ENCODE results near the gene PLA2G15. TPM values are rescaled to one million over a fixed set of nuclear protein-coding genes. Genes with fewer than 3 reads are reported as not detected.

PLA2G15 gene
- polyA plus RNA-seq, 4 donors: 5.4 to 19.8 (median 6.5) TPM

DNA sequence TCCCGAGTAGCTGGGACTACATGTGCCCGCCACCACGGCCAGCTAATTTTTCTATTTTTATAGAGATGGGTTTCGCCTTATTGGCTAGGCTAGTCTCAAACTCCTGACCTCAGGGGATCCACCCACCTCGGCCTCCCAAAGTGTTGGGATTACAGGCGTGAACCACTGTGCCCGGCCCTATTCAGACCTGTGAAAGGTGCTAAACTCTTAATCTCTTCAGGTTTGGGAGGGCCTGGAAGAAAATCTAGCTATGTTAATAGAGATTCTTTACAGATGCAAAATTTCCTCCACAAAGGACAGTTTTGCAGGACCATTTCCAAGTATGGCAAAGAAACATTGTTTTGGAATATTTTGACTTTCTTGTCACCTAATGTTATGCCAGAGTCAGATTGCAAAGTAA is 3.1 kb upstream of the PLA2G15 start:
- no peak overlapping the region for H3K27ac ChIP-seq (ENCODE audit: low read depth in 1 of 3, low read length in 2 of 3)
- H3K27me3 ChIP-seq (ENCODE audit: control insufficient read depth in 3 of 3, insufficient read depth in 3 of 3, low read length in 3 of 3): peaks cover 0 to 1% (median 0%) of the 10 kb centered on the region in 3 donors
- H3K36me3 ChIP-seq (ENCODE audit: control insufficient read depth in 3 of 3, insufficient read depth in 2 of 3, low read depth in 1 of 3, low read length in 3 of 3): peaks cover 0 to 1% (median 0%) of the 10 kb centered on the region in 3 donors
- H3K4me1 ChIP-seq (ENCODE audit: control insufficient read depth in 3 of 3, insufficient read depth in 2 of 3, low read depth in 1 of 3, low read length in 2 of 3): peaks cover 2 to 31% (median 9%) of the 10 kb centered on the region in 3 donors
- DNase-seq (no peak), FAIRE-seq (no peak)
- H3K9me3 ChIP-seq (ENCODE audit: control insufficient read depth in 2 of 2, insufficient read depth in 1 of 2, low read depth in 1 of 2, low read length in 1 of 2): no peaks in the 10 kb centered on the region
- H3K4me3 ChIP-seq (ENCODE audit: low read depth in 1 of 3, low read length in 3 of 3): no peak overlapping the region
- WGBS, 3 donors: 88 to 94% (median 92%) methylated on average over 7 of the region's 7 CpGs

DNA sequence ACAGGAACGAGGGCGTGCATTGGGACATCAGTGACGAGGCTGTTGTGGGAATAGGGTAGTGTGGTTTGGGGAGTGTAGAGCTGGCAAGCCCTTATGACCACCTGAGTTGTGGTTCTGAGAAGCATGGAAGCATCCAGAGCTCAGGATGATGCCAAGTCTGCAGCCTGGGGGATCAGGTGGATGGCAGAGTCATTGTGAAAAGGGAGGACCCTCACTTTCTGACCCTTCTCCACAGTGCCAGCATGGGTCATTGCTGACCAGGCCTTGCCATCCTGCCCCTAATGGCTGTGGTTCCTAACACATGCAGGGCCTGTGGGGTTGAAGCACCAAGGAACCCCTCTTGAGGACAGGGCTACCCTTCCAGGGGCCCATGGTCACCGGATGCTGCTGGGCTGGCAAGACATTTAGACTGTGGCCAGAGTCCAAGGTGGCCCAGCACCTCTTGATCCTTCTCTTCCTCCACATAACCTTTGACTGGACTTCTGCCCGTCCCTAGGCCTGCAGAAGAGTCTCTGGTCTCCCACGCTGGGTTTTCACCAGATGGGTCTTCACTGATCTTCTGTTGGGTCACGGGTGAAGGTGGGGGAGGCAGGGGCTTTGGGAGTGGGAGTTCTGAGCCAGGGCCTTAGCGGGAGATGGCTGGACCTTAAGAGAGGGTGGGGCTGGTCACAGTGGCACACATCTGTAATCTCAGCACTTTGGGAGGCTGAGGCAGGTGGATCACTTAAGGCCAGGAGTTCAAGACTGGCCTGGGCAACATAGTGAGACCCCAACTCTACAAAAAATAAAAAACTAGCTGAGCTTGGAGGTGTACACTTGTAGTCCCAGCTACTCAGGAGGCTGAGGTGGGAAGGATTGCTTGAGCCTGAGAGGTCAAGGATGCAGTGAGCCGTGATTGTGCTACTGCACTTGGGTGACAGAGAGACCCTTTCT is 2.0 kb upstream of the PLA2G15 start:
- Histone ChIP-seq H3K27ac (ENCODE audit: low read depth in 1 of 3, low read length in 2 of 3) (no peak overlapping the region), H3K4me3 (ENCODE audit: low read depth in 1 of 3, low read length in 3 of 3) (no peak overlapping the region), H3K4me1 (ENCODE audit: control insufficient read depth in 3 of 3, insufficient read depth in 2 of 3, low read depth in 1 of 3, low read length in 2 of 3) (peaks cover 2 to 37% (median 9%) of the 10 kb centered on the region in 3 donors), H3K27me3 (ENCODE audit: control insufficient read depth in 3 of 3, insufficient read depth in 3 of 3, low read length in 3 of 3) (no peaks in the 10 kb centered on the region), H3K9me3 (ENCODE audit: control insufficient read depth in 2 of 2, insufficient read depth in 1 of 2, low read depth in 1 of 2, low read length in 1 of 2) (no peaks in the 10 kb centered on the region), H3K36me3 (ENCODE audit: control insufficient read depth in 3 of 3, insufficient read depth in 2 of 3, low read depth in 1 of 3, low read length in 3 of 3) (peaks cover 0 to 11% (median 0%) of the 10 kb centered on the region in 3 donors)
- FAIRE-seq (no peak), DNase-seq (no peak)
- WGBS, 3 donors: 81 to 86% (median 86%) methylated on average over 9 of the region's 9 CpGs

- 5 to 8% (median 6%) methylated on average over 20 of the region's 20 CpGs for whole genome bisulfite sequencing, 3 donors
- DNase-seq (no peak), FAIRE-seq (no peak)
- Histone ChIP-seq H3K9me3 (ENCODE audit: control insufficient read depth in 2 of 2, insufficient read depth in 1 of 2, low read depth in 1 of 2, low read length in 1 of 2) (no peaks in the 10 kb centered on the region), H3K36me3 (ENCODE audit: control insufficient read depth in 3 of 3, insufficient read depth in 2 of 3, low read depth in 1 of 3, low read length in 3 of 3) (peaks cover 0 to 22% (median 0%) of the 10 kb centered on the region in 3 donors), H3K4me1 (ENCODE audit: control insufficient read depth in 3 of 3, insufficient read depth in 2 of 3, low read depth in 1 of 3, low read length in 2 of 3) (peaks cover 2 to 36% (median 9%) of the 10 kb centered on the region in 3 donors), H3K27ac (ENCODE audit: low read depth in 1 of 3, low read length in 2 of 3) (no peak overlapping the region), H3K4me3 (ENCODE audit: low read depth in 1 of 3, low read length in 3 of 3) (peak overlapping the region; percentile 61 to 74 (median 68)), H3K27me3 (ENCODE audit: control insufficient read depth in 3 of 3, insufficient read depth in 3 of 3, low read length in 3 of 3) (no peaks in the 10 kb centered on the region)
Observed at GRCh38 chr16:68244481-68244902, 681 bp upstream of the PLA2G15 start.

DNA sequence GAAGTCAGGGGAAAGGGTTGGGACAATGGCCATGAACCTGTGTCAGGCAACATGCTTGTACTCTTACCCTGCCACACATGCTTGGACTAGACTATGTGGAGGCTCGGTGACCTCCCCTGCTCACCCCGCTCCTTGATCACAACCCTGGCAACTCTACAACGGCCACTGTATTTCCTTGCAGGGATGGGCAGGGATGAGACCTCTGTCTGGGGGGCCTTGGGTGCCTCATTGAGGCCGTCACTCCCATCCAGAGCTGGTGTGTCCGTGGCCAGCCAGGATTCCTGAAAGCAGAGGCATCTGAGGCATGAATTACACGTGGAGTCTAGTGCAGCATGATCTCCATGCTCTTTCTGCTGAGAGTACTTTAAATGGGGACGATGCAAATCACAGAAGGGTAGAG is 948 bp downstream of the PLA2G15 start:
- WGBS, 3 donors: 87 to 90% (median 90%) methylated on average over 7 of the region's 7 CpGs
- H3K4me1 ChIP-seq (ENCODE audit: control insufficient read depth in 3 of 3, insufficient read depth in 2 of 3, low read depth in 1 of 3, low read length in 2 of 3): peaks cover 2 to 32% (median 9%) of the 10 kb centered on the region in 3 donors
- H3K9me3 ChIP-seq (ENCODE audit: control insufficient read depth in 2 of 2, insufficient read depth in 1 of 2, low read depth in 1 of 2, low read length in 1 of 2): no peaks in the 10 kb centered on the region
- peak overlapping the region in 2 of 3 donors; percentile 68 to 74 for H3K4me3 ChIP-seq (ENCODE audit: low read depth in 1 of 3, low read length in 3 of 3)
- peaks cover 0 to 35% (median 0%) of the 10 kb centered on the region in 3 donors for H3K36me3 ChIP-seq (ENCODE audit: control insufficient read depth in 3 of 3, insufficient read depth in 2 of 3, low read depth in 1 of 3, low read length in 3 of 3)
- H3K27me3 ChIP-seq (ENCODE audit: control insufficient read depth in 3 of 3, insufficient read depth in 3 of 3, low read length in 3 of 3): no peaks in the 10 kb centered on the region
- H3K27ac ChIP-seq (ENCODE audit: low read depth in 1 of 3, low read length in 2 of 3): peak overlapping the region in 1 of 3 donors; percentile 71
- DNase-seq (no peak), FAIRE-seq (no peak)

- Histone ChIP-seq H3K36me3 (ENCODE audit: control insufficient read depth in 3 of 3, insufficient read depth in 2 of 3, low read depth in 1 of 3, low read length in 3 of 3) (peaks cover 0 to 40% (median 0%) of the 10 kb centered on the region in 3 donors), H3K27ac (ENCODE audit: low read depth in 1 of 3, low read length in 2 of 3) (peak overlapping the region in 1 of 3 donors; percentile 71), H3K4me1 (ENCODE audit: control insufficient read depth in 3 of 3, insufficient read depth in 2 of 3, low read depth in 1 of 3, low read length in 2 of 3) (peaks cover 2 to 32% (median 9%) of the 10 kb centered on the region in 3 donors), H3K9me3 (ENCODE audit: control insufficient read depth in 2 of 2, insufficient read depth in 1 of 2, low read depth in 1 of 2, low read length in 1 of 2) (no peaks in the 10 kb centered on the region), H3K27me3 (ENCODE audit: control insufficient read depth in 3 of 3, insufficient read depth in 3 of 3, low read length in 3 of 3) (no peaks in the 10 kb centered on the region), H3K4me3 (ENCODE audit: low read depth in 1 of 3, low read length in 3 of 3) (peak overlapping the region in 1 of 3 donors; percentile 68)
- 77 to 84% (median 78%) methylated on average over 5 of the region's 5 CpGs for WGBS, 3 donors
- FAIRE-seq (no peak), DNase-seq (peak; percentile 59 to 72)
Observed at GRCh38 chr16:68246666-68247065, 1.5 kb downstream of the PLA2G15 start.

DNA sequence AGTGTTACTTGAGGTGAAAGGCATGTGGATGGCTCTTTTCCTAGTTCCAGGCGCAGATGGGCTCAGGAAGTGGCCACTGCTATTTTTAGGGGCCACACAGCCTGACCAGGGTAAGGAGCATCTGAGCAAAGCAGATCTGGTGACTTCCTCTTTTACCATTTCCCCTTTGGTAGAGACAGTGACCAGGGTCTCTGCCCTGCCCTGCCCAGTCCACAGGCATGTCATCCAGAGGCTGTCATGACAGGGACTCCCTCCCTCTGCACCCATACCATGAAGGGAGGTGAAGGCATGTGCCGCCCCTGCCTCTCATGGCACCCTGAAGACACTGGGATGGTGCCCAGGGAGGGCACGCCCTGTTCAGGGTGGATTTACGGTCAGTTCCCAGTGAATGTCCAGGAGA is 2.2 kb downstream of the PLA2G15 start:
- WGBS, 3 donors: 90 to 95% (median 92%) methylated on average over 4 of the region's 4 CpGs
- no peak for FAIRE-seq
- peak overlapping the region in 1 of 3 donors; percentile 52 for H3K27ac ChIP-seq (ENCODE audit: low read depth in 1 of 3, low read length in 2 of 3)
- H3K9me3 ChIP-seq (ENCODE audit: control insufficient read depth in 2 of 2, insufficient read depth in 1 of 2, low read depth in 1 of 2, low read length in 1 of 2): no peaks in the 10 kb centered on the region
- H3K27me3 ChIP-seq (ENCODE audit: control insufficient read depth in 3 of 3, insufficient read depth in 3 of 3, low read length in 3 of 3): no peaks in the 10 kb centered on the region
- H3K4me1 ChIP-seq (ENCODE audit: control insufficient read depth in 3 of 3, insufficient read depth in 2 of 3, low read depth in 1 of 3, low read length in 2 of 3): peaks cover 2 to 32% (median 9%) of the 10 kb centered on the region in 3 donors
- no peak for DNase-seq
- peaks cover 0 to 47% (median 0%) of the 10 kb centered on the region in 3 donors for H3K36me3 ChIP-seq (ENCODE audit: control insufficient read depth in 3 of 3, insufficient read depth in 2 of 3, low read depth in 1 of 3, low read length in 3 of 3)
- no peak overlapping the region for H3K4me3 ChIP-seq (ENCODE audit: low read depth in 1 of 3, low read length in 3 of 3)

- no peak overlapping the region for H3K4me3 ChIP-seq (ENCODE audit: low read depth in 1 of 3, low read length in 3 of 3)
- DNase-seq (no peak), FAIRE-seq (no peak)
- H3K36me3 ChIP-seq (ENCODE audit: control insufficient read depth in 3 of 3, insufficient read depth in 2 of 3, low read depth in 1 of 3, low read length in 3 of 3): peaks cover 0 to 52% (median 0%) of the 10 kb centered on the region in 3 donors
- 62 to 82% (median 64%) methylated on average over 4 of the region's 4 CpGs for WGBS, 3 donors
- H3K27ac ChIP-seq (ENCODE audit: low read depth in 1 of 3, low read length in 2 of 3): no peak overlapping the region
- peaks cover 2 to 32% (median 9%) of the 10 kb centered on the region in 3 donors for H3K4me1 ChIP-seq (ENCODE audit: control insufficient read depth in 3 of 3, insufficient read depth in 2 of 3, low read depth in 1 of 3, low read length in 2 of 3)
- H3K9me3 ChIP-seq (ENCODE audit: control insufficient read depth in 2 of 2, insufficient read depth in 1 of 2, low read depth in 1 of 2, low read length in 1 of 2): no peaks in the 10 kb centered on the region
- no peaks in the 10 kb centered on the region for H3K27me3 ChIP-seq (ENCODE audit: control insufficient read depth in 3 of 3, insufficient read depth in 3 of 3, low read length in 3 of 3)
Observed at GRCh38 chr16:68247932-68248331, 2.8 kb downstream of the PLA2G15 start.

DNA sequence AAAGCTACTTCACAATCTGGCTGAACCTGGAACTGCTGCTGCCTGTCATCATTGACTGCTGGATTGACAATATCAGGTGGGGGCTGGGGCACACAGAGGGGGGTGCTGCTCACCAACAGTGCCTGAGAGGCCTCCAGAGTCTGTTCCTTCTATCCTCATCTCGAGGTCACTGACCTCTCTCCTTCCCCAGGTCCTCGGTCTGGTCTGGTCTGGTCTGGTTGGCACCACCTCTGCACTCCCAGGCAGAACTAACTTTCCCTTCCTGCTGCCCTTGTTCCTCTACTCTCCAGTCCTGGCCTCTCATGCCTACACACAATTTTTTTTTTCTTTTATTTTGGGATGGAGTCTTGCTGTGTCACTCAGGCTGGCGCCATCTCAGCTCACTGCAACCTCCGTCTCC is 4.2 kb downstream of the PLA2G15 start:
- no peak overlapping the region for H3K27ac ChIP-seq (ENCODE audit: low read depth in 1 of 3, low read length in 2 of 3)
- H3K9me3 ChIP-seq (ENCODE audit: control insufficient read depth in 2 of 2, insufficient read depth in 1 of 2, low read depth in 1 of 2, low read length in 1 of 2): no peaks in the 10 kb centered on the region
- 91 to 95% (median 92%) methylated on average over 4 of the region's 4 CpGs for WGBS, 3 donors
- H3K27me3 ChIP-seq (ENCODE audit: control insufficient read depth in 3 of 3, insufficient read depth in 3 of 3, low read length in 3 of 3): no peaks in the 10 kb centered on the region
- H3K4me3 ChIP-seq (ENCODE audit: low read depth in 1 of 3, low read length in 3 of 3): no peak overlapping the region
- DNase-seq: no peak
- FAIRE-seq: no peak
- peaks cover 0 to 65% (median 0%) of the 10 kb centered on the region in 3 donors for H3K36me3 ChIP-seq (ENCODE audit: control insufficient read depth in 3 of 3, insufficient read depth in 2 of 3, low read depth in 1 of 3, low read length in 3 of 3)
- H3K4me1 ChIP-seq (ENCODE audit: control insufficient read depth in 3 of 3, insufficient read depth in 2 of 3, low read depth in 1 of 3, low read length in 2 of 3): peaks cover 1 to 28% (median 9%) of the 10 kb centered on the region in 3 donors
